Glomerular visceral epithelial cell (primary cell): ENCODE results near the gene PRKRA.
"Not testable (repeated sequence)": the region's sequence is repeated elsewhere in the genome, so short reads cannot be mapped to it uniquely, and the experiment has no call there.

Experiments used
- DNase-seq: peaks from one replicate; pipeline ENCODE4 v3.0.0-alpha.2; 2016; ENCODE audit errors: extremely low spot score

Gene PRKRA

GRCh38 chr2:178450774-178451525 is at the start of gene PRKRA, which contains the start of gene PJVK:
PRKRA (minus strand) TSS chr2:178451175; CDS start chr2:178451030, 145 bp downstream.
PJVK (plus strand) TSS chr2:178451378; CDS start chr2:178453410, 2,032 bp downstream.
- peak; percentile 99 for DNase-seq

- DNase-seq = no peak
Measured at GRCh38 chr2:178499640-178500039, 48.7 kb upstream of the PRKRA start.

- DNase-seq = no peak
Measured at GRCh38 chr2:178498137-178498536, 47.2 kb upstream of the PRKRA start.

GRCh38 chr2:178496049-178496448 is 45.1 kb upstream of the PRKRA start:
- no peak for DNase-seq

GRCh38 chr2:178491612-178492011 is 40.6 kb upstream of the PRKRA start:
- no peak for DNase-seq

- DNase-seq = no peak
Measured at GRCh38 chr2:178485356-178485755, 34.4 kb upstream of the PRKRA start.

GRCh38 chr2:178484245-178485041 is 33.5 kb upstream of the PRKRA start:
- peak; percentile 36 for DNase-seq

GRCh38 chr2:178482437-178482836 is 31.5 kb upstream of the PRKRA start:
- DNase-seq = no peak

GRCh38 chr2:178480227-178481181 is 29.5 kb upstream of the PRKRA start, which contains the start of gene PLEKHA3:
PLEKHA3 (plus strand) TSS chr2:178480457; CDS start chr2:178480870, 413 bp downstream.
- DNase-seq = peak; percentile 98

- no peak for DNase-seq
Measured at GRCh38 chr2:178479758-178480226, 28.8 kb upstream of the PRKRA start.

GRCh38 chr2:178479275-178479616 is 28.3 kb upstream of the PRKRA start:
- no peak for DNase-seq

GRCh38 chr2:178478439-178479274 is 27.7 kb upstream of the PRKRA start, which contains the start of gene FKBP7:
FKBP7 (minus strand) TSS chr2:178478600; CDS start chr2:178478499, 101 bp downstream.
- peak; percentile 83 for DNase-seq

- no peak for DNase-seq
Measured at GRCh38 chr2:178478130-178478438, 27.1 kb upstream of the PRKRA start.

- peak; percentile 6 for DNase-seq
Measured at GRCh38 chr2:178477443-178478129, 26.6 kb upstream of the PRKRA start.

- DNase-seq = no peak
Measured at GRCh38 chr2:178476477-178476876, 25.5 kb upstream of the PRKRA start.

GRCh38 chr2:178474560-178474959 is 23.6 kb upstream of the PRKRA start:
- no peak for DNase-seq

- peak; percentile 71 for DNase-seq
Measured at GRCh38 chr2:178473931-178474330, 23.0 kb upstream of the PRKRA start.

- no peak for DNase-seq
Measured at GRCh38 chr2:178473373-178473772, 22.4 kb upstream of the PRKRA start.

GRCh38 chr2:178471313-178471712 is 20.3 kb upstream of the PRKRA start:
- not testable (repeated sequence) for DNase-seq

- DNase-seq = no peak
Measured at GRCh38 chr2:178469219-178469849, 18.4 kb upstream of the PRKRA start.
